ENCODE results near the gene NXN. TPM values are rescaled to one million over a fixed set of nuclear protein-coding genes. Genes with fewer than 3 reads are reported as not detected.
"Not testable (repeated sequence)": the region's sequence is repeated elsewhere in the genome, so short reads cannot be mapped to it uniquely, and the experiment has no call there.

NXN gene
- polyA plus RNA-seq, 3 donors, result not detected

GRCh38 chr17:924711-925475, 54.7 kb downstream of the NXN start:
- H3K27me3 ChIP-seq (ENCODE audit: control insufficient read depth in 2 of 2, insufficient read depth in 2 of 2, low read length in 2 of 2), result no peaks in the 10 kb centered on the region
- H3K4me3 ChIP-seq (replicated peaks in 1 of 3; ENCODE audit: low read depth in 2 of 3, low read length in 3 of 3), result no peak overlapping the region
- no peak overlapping the region for H3K4me2 ChIP-seq (replicated peaks; ENCODE audit: extremely low read depth, low read length, poor library complexity, severe bottlenecking)
- H3K9ac ChIP-seq (ENCODE audit: insufficient read depth, low read length, poor library complexity, severe bottlenecking), result no peak overlapping the region
- DNase-seq, result no peak
- H3K4me3 Mint-ChIP-seq, result no peak overlapping the region
- H3K9me3 Mint-ChIP-seq, result peaks cover 0 to 4% (median 0%) of the 10 kb centered on the region in 7 donors
- no peak overlapping the region for H3K27ac Mint-ChIP-seq
- no peak overlapping the region for H3K27ac ChIP-seq (ENCODE audit: low read depth in 1 of 2, low read length in 2 of 2)
- H3K9me3 ChIP-seq (replicated peaks in 1 of 2; ENCODE audit: control insufficient read depth in 1 of 2, insufficient read depth in 1 of 2, low read length in 2 of 2), result no peaks in the 10 kb centered on the region
- no peak for TF ChIP-seq CTCF (IDR thresholded peaks at IDR 0.05)
- 56% methylated on average over 7 of the region's 15 CpGs for WGBS (ENCODE audit: insufficient coverage)
- H3K36me3 ChIP-seq (replicated peaks in 1 of 2; ENCODE audit: control insufficient read depth in 1 of 2, insufficient read depth in 2 of 2, low read length in 2 of 2), result no peaks in the 10 kb centered on the region
- no peaks in the 10 kb centered on the region for H3K36me3 Mint-ChIP-seq
- no peaks in the 10 kb centered on the region for H3K4me1 Mint-ChIP-seq
- no peaks in the 10 kb centered on the region for H3K4me1 ChIP-seq (ENCODE audit: control insufficient read depth in 1 of 2, insufficient read depth in 2 of 2, low read length in 2 of 2)
- peaks cover 3 to 26% (median 10%) of the 10 kb centered on the region in 3 donors for H3K27me3 Mint-ChIP-seq (ENCODE audit: low read depth in 3 of 3)
- intact Hi-C loops (cut with micrococcal nuclease), result no loop called here
- H4K20me1 ChIP-seq (ENCODE audit: insufficient read depth, low read length), result no peaks in the 10 kb centered on the region
- H3K79me2 ChIP-seq (ENCODE audit: insufficient read depth, low read length), result no peaks in the 10 kb centered on the region
- no peak overlapping the region for H2AFZ ChIP-seq (ENCODE audit: insufficient read depth, low read depth, low read length, poor library complexity, severe bottlenecking)

GRCh38 chr17:924306-924705, 55.3 kb downstream of the NXN start:
- 93% methylated on average over 6 of the region's 15 CpGs for WGBS (ENCODE audit: insufficient coverage)
- DNase-seq; H3K4me3 ChIP-seq (replicated peaks in 1 of 3; ENCODE audit: low read depth in 2 of 3, low read length in 3 of 3); H3K79me2 ChIP-seq (ENCODE audit: insufficient read depth, low read length); H3K36me3 Mint-ChIP-seq; H3K4me1 Mint-ChIP-seq; H3K9ac ChIP-seq (ENCODE audit: insufficient read depth, low read length, poor library complexity, severe bottlenecking); H4K20me1 ChIP-seq (ENCODE audit: insufficient read depth, low read length); H3K36me3 ChIP-seq (replicated peaks in 1 of 2; ENCODE audit: control insufficient read depth in 1 of 2, insufficient read depth in 2 of 2, low read length in 2 of 2); H3K4me3 Mint-ChIP-seq; H3K27me3 ChIP-seq (ENCODE audit: control insufficient read depth in 2 of 2, insufficient read depth in 2 of 2, low read length in 2 of 2); H3K4me1 ChIP-seq (ENCODE audit: control insufficient read depth in 1 of 2, insufficient read depth in 2 of 2, low read length in 2 of 2); H3K9me3 ChIP-seq (replicated peaks in 1 of 2; ENCODE audit: control insufficient read depth in 1 of 2, insufficient read depth in 1 of 2, low read length in 2 of 2); H2AFZ ChIP-seq (ENCODE audit: insufficient read depth, low read depth, low read length, poor library complexity, severe bottlenecking); intact Hi-C loops (cut with micrococcal nuclease); H3K4me2 ChIP-seq (replicated peaks; ENCODE audit: extremely low read depth, low read length, poor library complexity, severe bottlenecking); H3K27ac ChIP-seq (ENCODE audit: low read depth in 1 of 2, low read length in 2 of 2); H3K9me3 Mint-ChIP-seq; H3K27ac Mint-ChIP-seq: not testable (repeated sequence)
- peaks cover 3 to 21% (median 10%) of the 10 kb centered on the region in 3 donors for H3K27me3 Mint-ChIP-seq (ENCODE audit: low read depth in 3 of 3)
